ENCODE data around the gene JADE3.
"Not testable (repeated sequence)": the region's sequence is repeated elsewhere in the genome, so short reads cannot be mapped to it uniquely, and the experiment has no call there.

The JADE3 gene

DNA sequence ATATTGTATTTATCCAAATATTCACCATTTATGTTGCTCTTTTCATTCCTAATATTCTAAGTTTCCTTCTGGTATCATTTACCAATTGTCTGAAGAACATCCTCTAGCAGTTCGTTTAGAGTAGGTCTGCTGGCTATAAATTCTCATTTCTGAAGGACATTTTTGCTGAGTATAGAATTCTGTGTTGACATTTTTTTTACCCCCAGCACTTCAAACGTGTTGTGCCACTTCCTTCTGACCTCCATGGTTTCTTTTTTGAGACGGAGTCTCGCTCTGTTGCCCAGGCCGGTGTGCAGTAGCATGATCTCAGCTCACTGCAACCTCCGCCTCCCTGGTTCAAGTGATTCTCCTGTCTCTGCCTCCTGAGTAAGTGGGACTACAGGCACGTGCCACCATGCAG is 26.4 kb downstream of the JADE3 start:
- DNase-seq = no peak

DNA sequence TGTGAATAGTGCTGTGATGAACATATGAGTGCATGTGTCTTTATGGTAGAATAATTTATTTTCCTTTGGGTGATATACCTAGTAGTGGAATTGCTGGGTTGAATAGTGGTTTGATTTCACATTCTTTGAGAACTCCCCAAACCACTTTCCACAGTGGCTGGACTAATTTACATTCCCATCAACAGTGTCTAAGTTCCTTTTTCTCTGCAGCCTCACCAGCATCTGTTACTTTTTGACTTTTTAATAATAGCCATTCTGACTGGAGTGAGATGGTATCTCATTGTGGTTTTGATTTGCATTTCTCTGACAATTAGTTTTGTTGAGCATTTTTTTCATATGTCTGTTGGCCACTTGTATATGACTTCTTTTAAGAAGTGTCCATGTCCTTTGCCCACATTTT is 29.1 kb downstream of the JADE3 start:
- DNase-seq = no peak

DNA sequence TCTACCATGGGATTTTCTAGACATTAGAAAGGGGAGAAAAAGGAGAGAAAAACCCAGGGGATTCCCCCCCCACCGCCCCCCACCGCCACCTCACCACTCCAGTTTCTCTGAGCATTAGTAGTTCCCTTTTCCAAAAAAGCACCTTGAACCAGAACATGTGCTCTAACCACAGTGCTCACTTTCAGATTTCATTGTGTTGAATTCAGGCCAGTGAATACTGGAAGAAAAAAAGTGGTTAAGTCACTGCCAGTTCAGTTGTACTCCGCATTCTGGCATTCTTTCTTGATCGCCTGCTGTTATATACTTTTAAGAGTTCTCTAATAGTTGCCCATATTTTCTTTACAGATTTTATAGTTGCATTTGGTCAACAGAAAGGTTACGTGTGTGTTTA is 40.9 kb downstream of the JADE3 start:
- DNase-seq = no peak

DNA sequence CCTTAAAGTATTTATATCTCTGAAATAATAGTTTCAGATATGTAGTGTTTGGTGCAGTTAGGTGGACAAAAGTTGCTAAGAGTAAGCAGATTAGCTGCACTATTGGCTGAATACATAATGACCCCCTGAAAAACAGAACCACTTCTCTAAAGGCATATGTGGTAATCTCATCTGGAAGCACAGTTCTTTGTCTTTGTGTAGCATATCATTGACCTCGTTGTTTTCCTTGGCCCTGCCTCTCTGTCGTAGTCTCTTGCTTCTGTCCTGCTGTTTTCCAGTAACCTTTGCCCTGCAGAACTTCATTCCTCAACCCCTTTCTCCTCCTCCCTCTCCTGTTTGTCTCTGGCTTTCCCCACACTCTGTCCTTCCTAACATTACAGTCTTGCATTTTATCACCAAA is 41.4 kb downstream of the JADE3 start:
- no peak for DNase-seq

DNA sequence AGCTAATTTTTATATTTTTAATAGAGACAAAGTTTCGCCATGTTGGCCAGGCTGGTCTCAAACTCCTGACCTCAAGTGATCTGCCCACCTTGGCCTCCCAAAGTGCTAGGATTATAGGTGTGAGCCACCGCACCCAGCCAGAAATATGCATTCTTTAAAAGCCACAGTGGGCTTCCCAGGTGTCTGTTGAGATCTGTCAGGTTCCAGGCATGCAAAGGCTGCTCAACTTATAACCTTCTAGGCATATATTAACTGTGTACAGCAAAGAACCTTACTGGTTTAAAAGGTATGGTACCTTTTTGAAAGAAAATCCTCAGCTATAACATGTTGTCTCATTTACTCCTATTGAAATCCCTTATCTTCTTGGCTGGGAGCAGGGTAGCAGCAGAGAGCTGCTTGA is 42.5 kb downstream of the JADE3 start:
- no peak for DNase-seq

DNA sequence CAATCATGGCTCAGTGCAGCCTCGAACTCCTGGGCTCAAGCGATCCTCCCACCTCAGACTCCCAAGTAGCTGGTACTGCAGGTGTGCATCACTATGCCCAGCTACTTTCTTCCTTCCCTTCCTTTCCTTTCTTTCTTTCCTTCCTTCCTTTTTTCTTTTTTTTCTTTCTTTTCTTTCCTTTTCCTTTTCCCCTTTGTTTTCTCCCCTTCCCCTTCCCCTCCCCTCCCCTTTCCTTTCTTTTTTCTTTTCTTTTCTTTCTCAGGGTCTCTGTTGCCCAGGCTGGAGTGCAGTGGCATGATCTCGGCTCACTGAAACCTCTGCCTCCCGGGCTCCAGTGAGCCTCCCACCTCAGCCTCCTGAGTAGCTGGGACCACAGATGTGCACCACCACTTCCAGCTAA is 44.4 kb downstream of the JADE3 start:
- DNase-seq = not testable (repeated sequence)

DNA sequence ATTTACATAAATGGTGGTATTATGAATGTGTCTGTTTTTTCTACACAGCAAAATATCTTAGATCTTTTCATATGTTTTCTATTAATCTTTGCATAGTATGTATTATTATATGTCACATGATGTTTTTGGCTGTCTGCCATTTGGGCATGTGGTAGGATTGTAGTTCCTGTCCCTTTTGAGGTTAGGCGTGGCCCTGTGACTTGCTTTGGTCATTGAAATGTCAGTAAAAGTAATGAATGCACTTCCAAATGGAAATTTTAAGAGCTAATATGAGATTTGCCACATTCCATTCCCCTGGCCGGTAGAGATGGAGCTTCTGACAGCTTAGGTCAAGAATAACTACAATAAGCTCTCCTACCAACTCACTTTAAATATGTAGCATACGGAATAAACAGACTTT is 45.1 kb downstream of the JADE3 start:
- no peak for DNase-seq

DNA sequence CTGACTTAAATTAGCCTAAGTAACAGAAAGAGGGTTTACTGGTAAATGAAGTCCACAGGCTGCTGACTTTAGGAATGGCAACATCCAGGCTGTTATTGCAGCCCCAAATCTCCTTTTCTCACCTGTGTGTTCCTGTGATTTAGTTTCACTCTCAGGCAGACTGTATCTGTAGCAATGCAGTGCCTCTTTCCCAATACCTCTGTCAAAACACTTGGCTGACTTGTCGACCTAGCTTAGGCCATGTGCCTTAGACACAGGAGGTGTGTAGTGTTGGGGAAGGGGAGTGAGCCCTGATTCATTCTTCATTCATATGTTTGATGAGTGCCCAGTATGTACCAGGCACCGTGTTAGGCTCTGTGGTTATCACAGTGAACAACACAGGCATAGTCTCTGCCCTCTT is 46.9 kb downstream of the JADE3 start:
- DNase-seq = no peak

DNA sequence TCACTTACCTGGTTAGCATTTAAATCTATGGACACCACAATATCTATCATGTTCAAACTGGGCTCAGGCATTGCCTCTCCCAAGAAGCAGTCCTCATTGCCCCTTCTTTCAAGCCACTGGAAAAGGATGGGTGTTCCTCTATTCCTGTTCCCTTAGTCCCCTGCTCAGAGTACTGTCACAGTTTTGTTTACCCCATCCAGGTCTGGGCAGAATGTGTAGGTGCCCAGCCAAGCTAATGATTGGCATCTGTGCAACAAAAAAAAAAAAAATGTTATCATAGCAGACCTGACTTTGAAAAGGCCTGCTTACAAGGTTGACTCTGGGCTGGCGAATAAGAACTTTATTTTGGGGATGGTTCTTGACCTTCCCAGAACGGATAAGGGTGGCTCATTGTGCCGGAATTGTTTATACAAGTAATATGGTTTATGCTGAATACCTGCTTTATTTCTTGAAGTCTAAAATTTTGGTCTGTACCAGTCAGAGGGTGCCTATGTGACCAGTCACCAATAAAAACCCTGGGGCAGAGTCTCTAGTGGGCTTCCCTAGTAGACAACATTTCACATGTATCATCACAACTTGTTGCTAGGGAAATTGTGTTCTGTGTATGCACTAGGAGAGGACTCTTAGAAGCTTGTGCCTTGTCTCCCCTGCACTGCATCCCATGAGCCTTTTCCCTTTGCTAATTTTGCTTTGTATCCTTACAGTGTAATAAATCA is 47.9 kb downstream of the JADE3 start:
- DNase-seq = no peak

DNA sequence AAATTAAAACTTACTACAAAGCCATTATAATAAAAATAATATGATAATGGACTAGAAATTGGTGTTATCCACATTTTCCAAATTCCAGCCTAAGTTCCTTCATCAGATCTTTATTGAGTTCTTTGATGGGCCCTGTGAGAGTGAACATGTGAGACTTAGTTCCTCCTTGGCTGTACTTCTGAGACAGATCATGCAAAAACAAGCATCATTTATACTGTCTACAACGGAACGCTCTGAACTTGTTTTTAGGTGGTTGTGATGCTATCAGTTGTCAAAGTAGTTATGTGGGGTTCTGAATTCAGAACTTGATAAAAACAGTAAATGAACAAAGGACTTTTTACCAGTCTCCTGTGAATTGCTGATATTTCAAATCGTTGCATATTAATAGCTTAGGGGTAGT is 48.9 kb downstream of the JADE3 start:
- no peak for DNase-seq

DNA sequence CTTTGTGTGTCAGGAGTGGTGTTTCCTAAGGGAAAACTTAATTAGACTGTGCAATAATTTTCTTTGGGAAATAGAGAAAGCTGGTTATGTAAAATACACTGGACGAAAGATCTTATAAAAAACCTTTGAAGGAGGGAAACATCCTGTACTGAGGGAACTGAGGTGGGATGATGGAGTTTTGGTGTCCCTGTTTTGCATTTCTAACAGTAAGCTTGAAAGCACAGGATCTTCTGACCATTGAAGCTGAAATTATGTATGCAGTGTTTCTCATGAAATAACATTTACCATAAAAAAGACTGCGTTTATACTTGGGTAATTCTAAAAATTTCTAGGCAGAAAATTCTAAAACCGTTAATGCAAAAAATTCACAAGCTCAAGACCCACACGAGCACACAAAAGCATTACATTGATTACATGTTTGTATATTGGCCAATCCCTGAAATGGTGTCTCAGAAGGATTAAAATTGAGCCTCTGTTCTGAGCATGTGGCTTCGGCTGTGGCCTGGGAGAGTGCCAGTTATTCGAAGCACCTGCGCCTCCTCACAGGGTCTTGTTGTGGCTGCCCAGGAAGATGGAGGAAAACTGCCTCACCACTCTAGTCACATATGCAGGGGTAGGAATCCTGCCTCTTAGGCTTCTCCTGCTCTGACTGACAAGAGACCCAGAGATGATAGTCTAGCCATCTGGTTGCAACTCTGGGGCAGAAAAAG is 49.5 kb downstream of the JADE3 start:
- DNase-seq = no peak

DNA sequence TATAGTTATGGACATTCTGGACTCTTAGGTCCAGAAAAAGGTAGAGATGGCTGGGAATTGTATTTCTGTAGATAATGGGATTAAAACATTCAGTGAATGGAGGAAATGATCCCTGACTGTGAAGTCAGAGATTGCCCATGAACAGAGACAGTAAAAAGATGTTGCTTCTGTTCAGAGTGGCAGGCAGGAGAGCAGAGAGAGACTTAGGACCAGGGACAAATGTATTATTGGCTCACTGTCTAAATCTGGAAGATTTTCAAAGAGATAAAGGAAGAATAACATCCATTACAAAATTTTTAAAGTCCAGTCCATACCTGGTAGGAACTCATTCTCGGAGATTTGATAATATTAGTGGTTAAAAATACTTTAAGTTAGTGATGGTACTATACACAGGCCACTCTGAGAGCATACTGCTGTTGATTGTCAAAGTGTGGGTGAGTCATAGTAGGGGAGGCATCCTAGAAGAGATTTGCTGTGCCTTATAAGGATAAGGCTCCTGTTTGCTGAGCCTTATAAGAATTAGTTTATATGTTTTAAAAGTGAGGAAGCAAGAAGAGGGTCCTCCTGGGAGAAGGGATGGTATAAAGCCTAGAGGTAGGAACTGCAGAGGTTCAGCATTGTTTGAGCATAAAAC is 53.0 kb downstream of the JADE3 start:
- no peak for DNase-seq

DNA sequence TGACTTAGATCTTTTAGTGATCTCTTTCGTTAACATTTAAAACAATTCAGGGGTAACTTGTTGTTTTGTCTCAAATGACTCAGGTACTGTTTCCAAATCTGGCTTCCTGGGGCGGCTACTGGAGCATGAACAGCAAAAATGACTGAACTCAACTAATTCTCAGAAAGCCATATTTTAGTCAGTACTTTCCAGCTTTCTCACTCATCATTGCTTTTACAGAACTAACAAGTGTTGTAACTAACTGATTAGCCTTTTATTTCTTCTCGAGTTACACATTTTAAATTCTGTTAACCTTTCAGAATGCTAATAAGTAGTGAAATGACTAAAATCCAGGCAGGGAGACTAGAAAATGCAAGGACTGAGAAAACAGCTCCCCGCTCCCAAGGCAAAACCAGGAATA is 55.3 kb downstream of the JADE3 start:
- DNase-seq = no peak

DNA sequence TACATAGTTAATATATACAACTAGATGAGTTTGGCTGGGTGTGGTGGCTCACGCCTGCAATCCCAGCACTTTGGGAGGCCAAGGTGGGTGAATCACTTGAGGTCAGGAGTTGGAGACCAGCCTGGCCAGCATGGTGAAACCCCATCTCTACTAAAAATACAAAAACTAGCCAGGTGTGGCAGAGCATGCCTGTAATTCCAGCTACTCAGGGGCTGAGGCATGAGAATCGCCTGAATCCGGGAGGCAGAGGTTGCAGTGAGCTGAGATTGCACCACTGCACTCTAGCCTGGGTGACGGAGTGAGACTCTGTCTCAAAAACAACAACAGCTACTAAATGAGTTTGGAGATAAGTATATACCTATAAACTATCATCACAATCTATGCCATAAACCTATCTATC is 64.8 kb downstream of the JADE3 start:
- DNase-seq = not testable (repeated sequence)

DNA sequence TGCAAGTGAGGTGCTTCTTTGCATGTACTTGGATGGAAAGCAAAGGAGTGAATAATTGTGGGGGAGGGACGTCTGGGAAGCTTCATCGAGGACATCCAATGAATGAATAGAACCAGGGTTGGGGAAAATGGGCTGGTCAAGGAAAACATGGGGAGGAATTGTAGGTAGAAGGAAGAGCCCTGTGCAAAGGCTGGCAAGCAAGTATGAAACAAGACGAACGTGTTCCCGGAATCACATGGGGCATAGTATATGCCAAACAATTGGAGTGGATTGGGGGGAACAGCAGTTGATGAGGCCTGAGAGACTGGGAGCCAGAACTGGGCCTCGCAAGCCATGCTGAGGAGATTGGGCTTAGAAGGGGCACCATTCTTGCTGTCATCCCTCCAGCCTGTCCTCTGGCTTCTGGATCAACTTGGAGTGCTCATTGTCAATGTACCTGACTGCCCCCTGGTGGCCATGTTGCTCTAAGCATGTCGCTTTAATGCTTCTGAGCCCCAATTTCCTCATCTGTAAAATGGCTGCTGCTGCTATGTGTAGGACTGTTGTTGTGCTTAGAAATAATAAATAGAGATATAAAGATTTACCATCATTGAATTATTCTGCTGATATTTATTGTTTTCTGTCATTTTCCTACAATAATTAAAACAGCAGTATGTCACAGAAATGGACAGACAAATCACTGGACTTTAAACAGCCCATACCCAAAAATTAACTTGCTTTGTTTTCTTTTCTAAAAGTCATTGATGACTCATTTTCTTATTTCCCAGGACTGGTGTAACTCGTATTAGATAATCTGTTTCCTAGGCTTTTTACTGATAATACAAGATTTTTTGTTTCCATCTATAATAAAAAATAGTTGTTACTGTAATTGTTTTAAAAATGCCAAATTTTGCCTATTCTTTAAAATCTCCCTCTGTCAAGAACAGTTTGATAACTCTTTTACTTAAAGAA is 66.4 kb downstream of the JADE3 start:
- peak; percentile 63 for DNase-seq

DNA sequence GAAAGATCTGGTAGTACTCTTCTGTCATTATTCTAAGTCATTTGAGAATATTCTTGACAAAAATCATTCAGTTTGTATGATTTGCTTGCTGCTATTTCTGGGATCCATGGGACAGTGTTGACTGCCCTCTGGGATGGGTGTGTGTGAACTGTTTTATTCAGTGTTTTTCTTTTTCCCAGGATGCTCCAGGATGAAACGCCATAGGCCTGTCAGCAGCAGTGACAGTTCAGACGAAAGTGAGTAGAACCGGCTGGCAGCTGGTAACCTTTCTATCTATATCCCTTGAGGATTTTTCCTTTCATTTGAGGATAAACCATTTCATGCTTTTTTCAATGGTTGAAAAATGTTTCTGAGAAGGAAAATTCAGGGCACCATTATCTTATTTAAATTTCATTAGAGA is 72.5 kb downstream of the JADE3 start:
- DNase-seq = no peak

DNA sequence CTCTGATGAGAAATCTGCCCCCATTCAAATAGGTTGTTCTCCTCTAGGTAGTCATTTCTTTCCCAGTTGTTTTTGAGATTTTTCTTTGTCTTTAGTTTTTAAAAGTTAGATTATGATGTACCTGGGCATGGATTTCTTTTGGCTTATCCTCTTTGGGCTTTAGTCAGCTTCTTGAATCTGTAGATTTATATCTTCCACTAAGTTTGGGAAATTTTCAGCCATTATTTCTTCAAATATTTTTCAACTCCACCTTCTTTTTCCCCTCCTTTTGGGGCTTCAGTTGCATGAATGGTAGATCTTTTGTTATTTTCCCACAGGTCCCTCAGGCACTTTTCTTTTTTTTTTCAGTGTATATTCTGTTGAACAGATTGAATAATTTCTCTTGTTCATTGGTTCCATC is 77.3 kb downstream of the JADE3 start:
- DNase-seq = no peak

DNA sequence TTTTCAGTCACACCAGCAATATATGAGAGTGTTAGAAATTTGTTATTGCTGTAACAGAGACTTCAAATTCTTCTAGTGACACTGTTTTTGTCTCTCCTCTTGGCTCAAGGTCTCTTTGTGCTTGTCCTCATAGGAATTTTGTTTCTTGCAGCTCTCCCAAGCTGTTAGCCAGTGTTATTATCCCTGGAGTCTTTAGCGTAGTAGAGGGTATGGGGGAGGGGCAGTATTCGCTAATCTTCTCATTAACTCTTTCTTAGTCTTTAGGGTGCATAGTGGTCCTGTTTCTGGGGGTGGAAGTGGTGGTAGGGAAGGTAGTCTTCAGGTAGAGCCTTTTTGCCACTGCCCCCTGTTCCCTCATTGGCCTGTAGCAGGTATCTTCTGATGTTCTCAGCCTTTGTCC is 79.4 kb downstream of the JADE3 start:
- DNase-seq = no peak

DNA sequence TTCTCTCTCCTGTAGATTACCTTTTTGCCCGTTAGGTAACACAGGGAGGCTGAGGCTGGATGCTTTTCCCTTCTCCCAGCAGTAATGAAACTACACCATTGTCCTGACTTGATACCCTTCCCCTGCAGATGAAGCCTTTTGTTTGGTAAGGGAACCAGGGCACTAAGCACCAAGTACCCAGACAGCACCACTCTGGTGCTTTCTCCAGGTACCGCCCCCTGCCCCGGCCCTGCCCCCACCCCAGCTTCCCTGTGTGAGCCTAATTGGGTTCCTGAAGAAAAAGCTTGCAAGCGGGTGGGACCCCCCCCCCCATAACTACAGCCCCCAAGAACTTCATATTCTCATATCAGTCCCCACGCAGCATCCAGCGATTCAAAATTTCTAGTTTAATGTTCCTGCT is 79.8 kb downstream of the JADE3 start:
- no peak for DNase-seq

DNA sequence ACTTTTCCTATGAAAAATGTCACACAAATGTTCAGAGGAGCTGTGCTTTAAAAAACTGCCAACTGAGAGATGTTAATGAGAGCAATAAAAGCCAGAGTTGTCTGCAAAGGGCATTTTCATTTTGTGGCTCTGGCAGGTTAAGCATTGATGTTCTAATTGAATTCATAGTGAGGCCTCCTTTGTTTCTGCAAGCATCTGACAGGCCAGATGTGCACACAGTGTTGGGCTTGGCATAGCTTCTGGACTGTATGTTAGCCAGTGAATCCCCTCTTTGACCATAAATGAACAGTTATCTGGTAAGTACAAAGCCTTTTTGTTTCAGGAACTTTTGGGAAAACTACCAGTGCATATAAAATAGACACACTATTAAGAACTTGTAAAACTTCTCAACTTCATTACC is 81.9 kb downstream of the JADE3 start:
- DNase-seq = no peak

DNA sequence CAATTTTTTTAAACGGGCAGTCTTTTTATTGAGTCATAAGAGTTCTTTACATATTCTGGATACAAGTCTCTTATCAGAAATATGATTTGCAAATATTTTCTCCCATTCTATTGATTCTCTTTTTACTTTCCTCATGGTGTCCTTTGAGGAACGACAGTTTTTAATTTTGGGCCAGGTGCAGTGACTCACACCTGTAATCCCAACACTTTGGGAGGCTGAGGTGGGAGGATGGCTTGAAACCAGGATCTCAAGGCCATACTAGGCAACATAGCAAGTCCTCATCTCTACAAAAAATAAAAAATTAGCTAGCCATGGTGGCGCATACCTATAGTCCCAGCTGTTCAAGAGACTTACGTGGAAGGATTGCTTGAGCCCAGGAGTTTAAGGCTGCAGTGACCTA is 99.9 kb downstream of the JADE3 start:
- no peak for DNase-seq

DNA sequence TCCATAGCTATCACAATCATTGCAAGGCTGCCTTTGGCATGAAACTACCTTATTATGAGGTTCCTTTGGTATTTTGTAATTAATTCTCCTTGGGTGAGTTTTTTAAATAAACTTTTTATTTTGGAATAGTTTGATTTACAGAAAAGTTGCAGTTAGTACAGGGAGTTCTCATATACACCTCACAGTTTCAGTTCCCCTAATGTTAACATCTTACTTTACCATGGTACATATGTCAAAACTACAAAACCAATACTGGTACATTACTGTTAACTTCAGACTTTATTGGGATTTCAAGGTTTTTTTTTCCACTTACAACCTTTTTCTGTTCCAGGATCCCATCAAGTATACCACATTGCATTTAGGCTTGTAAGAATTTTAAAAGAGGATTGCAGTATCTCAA is 114.0 kb downstream of the JADE3 start:
- no peak for DNase-seq

DNA sequence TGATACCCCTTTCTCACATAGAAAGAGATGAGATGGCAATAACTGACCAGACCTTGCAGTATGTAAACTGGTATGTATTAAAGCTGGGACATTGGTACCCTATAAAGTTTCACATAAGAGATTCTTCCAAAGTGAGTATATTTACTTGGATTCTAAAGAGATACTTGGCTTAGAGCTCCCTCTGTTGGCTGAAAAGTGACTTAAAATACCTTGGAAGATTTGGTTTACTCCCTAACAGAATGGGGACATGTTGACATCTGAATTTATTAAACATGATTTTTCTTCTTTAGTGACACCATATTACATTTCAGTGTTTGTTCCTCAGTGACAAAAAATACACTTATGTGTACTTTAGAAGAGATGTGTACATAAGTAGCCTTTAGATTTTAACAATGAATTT is 118.1 kb downstream of the JADE3 start:
- no peak for DNase-seq

All from CD4-positive, alpha-beta T cell treated with Interleukin-15 for 1 hour (primary cell).